NCI-H345 treated with DMSO at 0.1 percent for 48 hours (cell line): ENCODE measurements around the gene RFESD.

Experiments used
- DNase-seq: peaks from one replicate; lab custom pipeline; 2025; ENCODE audit not compliant: unreplicated experiment; lab: John Stamatoyannopoulos, UW

Gene RFESD

GRCh38 chr5:95646569-95647431 lies at the start of gene RFESD:
Gene RFESD, plus strand, starts transcription at chr5:95646777. Its CDS starts 5,495 bp downstream, at chr5:95652272.
- DNase-seq = peak; percentile 68

GRCh38 chr5:95599252-95599651 lies 47.3 kb upstream of the RFESD start:
- no peak for DNase-seq

GRCh38 chr5:95600557-95600956 lies 46.0 kb upstream of the RFESD start:
- no peak for DNase-seq

- DNase-seq = no peak
Measured at GRCh38 chr5:95605786-95606185, 40.8 kb upstream of the RFESD start.

GRCh38 chr5:95606419-95606818 lies 40.2 kb upstream of the RFESD start:
- no peak for DNase-seq

- no peak for DNase-seq
Measured at GRCh38 chr5:95609711-95610110, 36.9 kb upstream of the RFESD start.

GRCh38 chr5:95610546-95610945 lies 36.0 kb upstream of the RFESD start:
- no peak for DNase-seq

- no peak for DNase-seq
Measured at GRCh38 chr5:95611396-95611795, 35.2 kb upstream of the RFESD start.

- no peak for DNase-seq
Measured at GRCh38 chr5:95613514-95613913, 33.1 kb upstream of the RFESD start.

- no peak for DNase-seq
Measured at GRCh38 chr5:95615164-95615467, 31.5 kb upstream of the RFESD start.

- no peak for DNase-seq
Measured at GRCh38 chr5:95617057-95617456, 29.5 kb upstream of the RFESD start.

- no peak for DNase-seq
Measured at GRCh38 chr5:95619096-95619495, 27.5 kb upstream of the RFESD start.

- no peak for DNase-seq
Measured at GRCh38 chr5:95619514-95620029, 27.0 kb upstream of the RFESD start.

GRCh38 chr5:95620030-95620869 lies 26.3 kb upstream of the RFESD start, which contains the start of gene GPR150:
Gene GPR150, plus strand, starts transcription at chr5:95620087. Its CDS starts 189 bp downstream, at chr5:95620276.
- peak; percentile 9 for DNase-seq

GRCh38 chr5:95620870-95621838 lies 25.4 kb upstream of the RFESD start:
- DNase-seq = no peak

- DNase-seq = no peak
Measured at GRCh38 chr5:95621839-95622629, 24.5 kb upstream of the RFESD start.

GRCh38 chr5:95623706-95624105 lies 22.9 kb upstream of the RFESD start:
- no peak for DNase-seq

GRCh38 chr5:95624368-95624767 lies 22.2 kb upstream of the RFESD start:
- no peak for DNase-seq

GRCh38 chr5:95626701-95627100 lies 19.9 kb upstream of the RFESD start:
- no peak for DNase-seq
